Mononuclear cell (primary cell): Measurements from ENCODE around the gene HACD1. TPM values are rescaled to one million over a fixed set of nuclear protein-coding genes. Genes with fewer than 3 reads are reported as not detected.
A peak's percentile ranks its signal among the peaks of the same experiment; 100 is the strongest.
"Not testable (repeated sequence)": the region's sequence is repeated elsewhere in the genome, so short reads cannot be mapped to it uniquely, and the experiment has no call there.

Experiments
- H3K27me3 ChIP-seq: 2 replicates; pipeline ENCODE4 v1.6.0; 2011; ENCODE audit warnings: low read length, control low read depth; ENCODE audit not compliant: insufficient read depth
- H3K4me1 ChIP-seq: 2 replicates; pipeline ENCODE4 v1.5.1; 2011; ENCODE audit warnings: mild to moderate bottlenecking, low read length, control low read depth; ENCODE audit not compliant: insufficient read depth
- H3K4me3 ChIP-seq: 2 replicates; pipeline ENCODE4 v1.5.1; 2011; ENCODE audit warnings: mild to moderate bottlenecking, low read length, moderate library complexity
- H3K9me3 ChIP-seq: 2 replicates; pipeline ENCODE4 v1.5.1; 2011; ENCODE audit warnings: low read depth, mild to moderate bottlenecking, control low read depth, low read length
- total RNA-seq: library from RNA; depleted of rRNA; stranded (reverse); fragments of >200 nt; gene quantifications from one replicate; pipeline ENCODE4 v1.2.3, GENCODE V29; 2012

Gene HACD1
- total RNA-seq, 1 donor: 0.84 TPM

- peaks cover 13% of the 10 kb centered on the region for H3K4me1 ChIP-seq
- H3K4me3 ChIP-seq: peak overlapping the region; percentile 49
- H3K27me3 ChIP-seq: peaks cover 15% of the 10 kb centered on the region
- H3K9me3 ChIP-seq: no peaks in the 10 kb centered on the region
These were observed 657 bp downstream of the HACD1 start for GRCh38 chr10:17616403-17617030.

DNA sequence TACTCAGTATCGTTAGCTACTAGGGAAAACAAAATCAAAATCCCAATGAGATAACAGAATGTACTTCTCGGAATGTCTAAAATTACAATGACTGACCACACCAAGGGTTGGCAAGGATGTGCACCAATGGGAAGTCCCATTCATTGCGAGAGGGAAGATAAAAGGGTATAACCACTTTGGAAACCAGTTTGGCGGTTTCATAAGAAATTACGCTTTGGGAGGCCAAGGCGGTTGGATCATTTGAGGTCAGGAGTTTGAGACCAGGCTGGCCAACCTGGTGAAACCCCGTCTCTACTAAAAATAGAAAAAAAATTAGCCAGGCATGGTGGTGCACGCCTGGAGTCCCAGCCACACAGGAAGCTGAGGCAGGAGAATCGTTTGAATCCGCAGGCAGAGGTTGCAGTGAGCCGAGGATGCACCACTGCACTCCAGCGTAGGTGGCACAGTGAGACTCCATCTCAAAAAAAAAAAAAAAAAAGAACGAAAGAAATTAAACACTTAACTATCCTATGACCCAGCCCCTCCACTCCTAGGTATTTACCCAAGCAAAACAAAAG is 7.6 kb downstream of the HACD1 start:
- Histone ChIP-seq H3K9me3 (no peaks in the 10 kb centered on the region), H3K4me1 (no peaks in the 10 kb centered on the region), H3K27me3 (no peaks in the 10 kb centered on the region), H3K4me3 (no peak overlapping the region)

DNA sequence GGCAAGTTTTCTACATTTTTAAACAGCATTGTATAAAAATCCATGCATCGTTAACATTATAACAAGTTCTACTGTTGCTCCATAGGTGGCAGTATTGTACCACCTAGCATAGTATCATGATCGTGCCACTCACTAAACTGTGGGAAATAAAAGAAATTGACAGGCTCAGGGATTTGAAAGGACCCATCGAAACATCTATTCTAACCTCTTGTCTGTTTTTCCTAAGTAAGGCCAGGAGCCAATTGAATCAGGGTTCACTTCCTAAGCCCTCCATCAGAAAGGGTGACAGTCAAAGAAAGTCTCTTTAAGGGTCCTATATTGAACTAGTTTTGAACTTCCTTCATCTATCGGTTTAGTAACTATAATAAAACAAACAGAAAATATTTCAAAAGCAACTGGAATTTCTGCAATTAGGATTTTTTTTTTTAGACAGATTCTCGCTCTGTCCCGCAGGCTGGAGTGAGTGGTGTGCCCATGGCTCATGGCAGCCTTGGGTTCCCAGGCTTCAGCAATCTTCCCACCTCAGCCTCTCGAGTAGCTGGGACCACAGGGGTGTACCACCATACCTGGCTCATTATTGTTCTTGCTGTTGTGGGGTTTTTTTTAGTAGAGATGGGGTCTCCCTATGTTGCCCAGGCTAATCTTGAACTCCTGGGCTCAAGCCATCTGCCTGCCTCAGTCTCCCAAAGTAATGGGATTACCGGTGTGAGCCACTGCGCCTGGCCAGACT is 9.4 kb downstream of the HACD1 start:
- Histone ChIP-seq H3K9me3 (no peaks in the 10 kb centered on the region), H3K4me3 (no peak overlapping the region), H3K27me3 (no peaks in the 10 kb centered on the region), H3K4me1 (no peaks in the 10 kb centered on the region)

DNA sequence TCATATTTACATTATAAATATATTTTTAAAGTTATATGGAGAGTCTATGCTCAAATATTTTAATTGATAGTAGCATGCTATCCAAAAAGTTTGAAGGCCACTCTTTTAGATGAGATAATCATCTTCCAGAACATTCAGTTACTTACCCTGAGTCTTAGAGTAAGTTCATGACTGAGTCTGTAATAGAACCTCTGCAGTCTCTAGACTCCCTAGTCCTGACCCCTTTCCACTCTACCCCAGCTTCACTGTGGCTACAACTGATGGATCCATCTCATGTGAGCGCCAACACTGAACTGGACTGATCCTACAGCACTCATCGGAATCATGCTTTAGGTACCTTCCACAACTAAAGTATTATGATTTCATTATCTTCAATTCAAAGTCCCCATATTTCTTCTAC is 10.1 kb downstream of the HACD1 start:
- H3K9me3 ChIP-seq: no peaks in the 10 kb centered on the region
- H3K4me1 ChIP-seq: no peaks in the 10 kb centered on the region
- H3K4me3 ChIP-seq: no peak overlapping the region
- no peaks in the 10 kb centered on the region for H3K27me3 ChIP-seq

- Histone ChIP-seq H3K27me3 (no peaks in the 10 kb centered on the region), H3K4me3 (no peak overlapping the region), H3K9me3 (no peaks in the 10 kb centered on the region), H3K4me1 (no peaks in the 10 kb centered on the region)
These were observed 10.6 kb downstream of the HACD1 start for GRCh38 chr10:17606547-17607040.

- no peak overlapping the region for H3K4me3 ChIP-seq
- no peaks in the 10 kb centered on the region for H3K9me3 ChIP-seq
- no peaks in the 10 kb centered on the region for H3K4me1 ChIP-seq
- no peaks in the 10 kb centered on the region for H3K27me3 ChIP-seq
These were observed 11.2 kb downstream of the HACD1 start for GRCh38 chr10:17605936-17606335.

GRCh38 chr10:17599089-17599488 is 18.1 kb downstream of the HACD1 start:
- Histone ChIP-seq H3K9me3 (no peaks in the 10 kb centered on the region), H3K27me3 (no peaks in the 10 kb centered on the region), H3K4me1 (no peaks in the 10 kb centered on the region), H3K4me3 (no peak overlapping the region)

GRCh38 chr10:17597386-17597785 is 19.8 kb downstream of the HACD1 start:
- no peaks in the 10 kb centered on the region for H3K27me3 ChIP-seq
- no peaks in the 10 kb centered on the region for H3K4me1 ChIP-seq
- no peaks in the 10 kb centered on the region for H3K9me3 ChIP-seq

GRCh38 chr10:17590969-17591645 is 26.1 kb downstream of the HACD1 start:
- Histone ChIP-seq H3K4me3 (no peak overlapping the region), H3K4me1 (peaks cover 12% of the 10 kb centered on the region), H3K9me3 (no peaks in the 10 kb centered on the region), H3K27me3 (no peaks in the 10 kb centered on the region)

More at GRCh38 chr10:17597386-17597785, 19.8 kb downstream of the HACD1 start:
- H3K4me3 ChIP-seq: no peak overlapping the region

GRCh38 chr10:17589316-17589715 is 27.9 kb downstream of the HACD1 start:
- peaks cover 19% of the 10 kb centered on the region for H3K4me1 ChIP-seq
- not testable (repeated sequence) for H3K27me3 ChIP-seq, H3K9me3 ChIP-seq, H3K4me3 ChIP-seq

DNA sequence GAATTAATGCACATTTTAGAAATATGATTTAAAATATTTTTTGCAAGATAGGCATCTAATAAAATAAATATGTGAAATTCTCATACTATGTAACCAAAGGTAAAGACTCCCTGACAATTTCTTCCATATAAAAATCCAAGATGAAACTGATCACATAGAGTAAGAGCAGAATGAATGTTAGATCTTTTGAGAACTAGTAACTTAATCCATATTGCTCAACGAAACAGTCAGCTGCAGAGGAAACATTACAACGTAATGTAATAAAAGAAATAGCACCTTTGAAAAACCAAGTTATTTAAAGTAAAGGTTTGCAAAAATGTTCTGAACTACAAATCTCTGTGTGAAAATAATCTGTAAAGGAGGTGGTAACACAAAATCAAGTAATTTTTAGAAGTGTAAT is 28.8 kb downstream of the HACD1 start:
- H3K27me3 ChIP-seq: no peaks in the 10 kb centered on the region
- peaks cover 19% of the 10 kb centered on the region for H3K4me1 ChIP-seq
- H3K9me3 ChIP-seq: no peaks in the 10 kb centered on the region
- no peak overlapping the region for H3K4me3 ChIP-seq

- H3K9me3 ChIP-seq, H3K27me3 ChIP-seq, H3K4me3 ChIP-seq: not testable (repeated sequence)
- peaks cover 19% of the 10 kb centered on the region for H3K4me1 ChIP-seq
These were observed 29.9 kb downstream of the HACD1 start for GRCh38 chr10:17587321-17587720.

DNA sequence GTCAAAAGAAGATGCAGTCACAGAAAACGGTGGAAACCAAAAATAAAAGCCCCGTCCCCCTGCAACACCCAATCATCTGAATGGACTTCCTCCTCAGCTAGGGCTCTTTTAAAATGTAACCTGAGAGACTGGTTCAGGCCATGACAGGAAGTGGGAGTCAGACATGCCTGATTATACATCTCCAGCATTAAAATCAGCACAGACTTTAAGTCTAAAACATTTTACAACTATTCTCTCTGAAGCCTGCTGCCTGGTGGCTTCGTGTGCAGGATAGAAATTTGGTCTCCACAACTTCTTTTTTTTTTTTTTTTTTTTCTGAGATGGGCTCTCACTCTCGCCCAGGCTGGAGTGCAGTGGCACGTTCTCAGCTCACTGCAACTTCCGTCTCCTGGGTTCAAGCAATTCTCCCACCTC is 30.3 kb downstream of the HACD1 start:
- peaks cover 19% of the 10 kb centered on the region for H3K4me1 ChIP-seq
- H3K27me3 ChIP-seq: no peaks in the 10 kb centered on the region
- no peaks in the 10 kb centered on the region for H3K9me3 ChIP-seq
- H3K4me3 ChIP-seq: no peak overlapping the region

DNA sequence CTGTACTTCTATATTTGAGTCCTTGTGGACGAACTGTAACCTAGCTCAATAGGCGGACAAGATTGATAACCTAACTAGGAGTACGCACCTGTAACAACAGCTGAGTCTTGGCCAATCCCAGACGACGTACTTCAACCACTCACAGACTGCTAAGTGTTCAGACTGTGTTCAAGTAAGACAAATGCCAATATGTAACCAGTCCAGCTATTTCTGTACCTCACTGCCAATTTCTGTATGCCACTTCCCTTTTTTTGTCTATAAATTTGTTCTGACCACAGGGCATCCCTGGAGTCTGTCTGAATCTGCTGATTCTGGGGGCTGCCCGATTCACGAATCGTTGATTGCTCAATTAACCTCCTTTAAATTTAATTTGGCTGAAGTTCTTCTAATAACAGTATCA is 32.2 kb downstream of the HACD1 start:
- H3K27me3 ChIP-seq: no peaks in the 10 kb centered on the region
- no peaks in the 10 kb centered on the region for H3K9me3 ChIP-seq
- peaks cover 19% of the 10 kb centered on the region for H3K4me1 ChIP-seq
- no peak overlapping the region for H3K4me3 ChIP-seq

- no peaks in the 10 kb centered on the region for H3K9me3 ChIP-seq
These were observed 36.3 kb downstream of the HACD1 start for GRCh38 chr10:17580885-17581284.

More at GRCh38 chr10:17580885-17581284, 36.3 kb downstream of the HACD1 start:
- Histone ChIP-seq H3K4me1 (peaks cover 7% of the 10 kb centered on the region), H3K4me3 (no peak overlapping the region), H3K27me3 (no peaks in the 10 kb centered on the region)
